Inferior parietal cortex (tissue), 1 donor: ENCODE measurements around the gene C4orf50.
"Not testable (repeated sequence)": the region's sequence is repeated elsewhere in the genome, so short reads cannot be mapped to it uniquely, and the experiment has no call there.

Experiments
- DNase-seq: peaks from one replicate; pipeline ENCODE4 v3.0.0-alpha.2; 2016; ENCODE audit errors: extremely low spot score

The C4orf50 gene

GRCh38 chr4:5969336-5969735 lies 48.9 kb downstream of the C4orf50 start:
- DNase-seq = no peak

DNA sequence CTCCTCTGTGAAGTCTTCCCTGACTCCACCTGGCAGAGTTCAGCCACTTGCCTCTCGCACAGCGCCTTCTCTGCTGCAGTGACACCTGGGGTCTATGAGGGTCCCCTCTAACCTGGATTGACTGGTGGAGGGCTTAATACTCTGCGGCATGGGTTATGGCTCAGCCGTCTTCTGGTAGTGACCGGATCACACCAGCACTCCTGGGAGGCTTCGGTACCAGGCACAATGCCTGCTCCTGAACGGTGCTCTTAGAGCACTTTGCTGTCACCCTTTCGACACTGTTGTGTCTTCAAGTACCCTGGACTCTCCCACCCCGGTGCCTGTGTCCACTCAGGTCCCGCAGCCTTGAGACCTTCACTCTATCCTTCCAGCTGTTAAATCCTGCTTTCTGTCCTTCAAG lies 50.0 kb downstream of the C4orf50 start:
- no peak for DNase-seq

DNA sequence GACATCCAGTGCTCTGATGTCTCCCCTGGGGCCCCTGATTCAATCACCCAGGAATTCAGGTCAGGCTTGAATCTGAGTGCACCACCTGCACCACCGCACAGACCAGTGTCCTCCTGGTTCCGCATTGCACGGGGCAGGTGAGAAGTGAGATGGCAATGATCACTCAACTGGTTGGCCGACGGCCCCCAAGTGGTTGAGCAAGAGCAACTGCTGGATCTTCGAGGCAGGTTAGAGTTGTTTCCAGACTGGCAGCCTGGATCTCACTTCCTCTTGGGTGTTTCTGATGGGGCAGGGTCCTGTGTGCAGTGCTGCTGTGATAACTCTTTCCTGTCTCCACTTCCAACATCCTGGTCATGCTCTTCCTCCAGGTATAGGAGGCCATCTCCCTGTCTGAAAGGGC lies 50.4 kb downstream of the C4orf50 start:
- no peak for DNase-seq

DNA sequence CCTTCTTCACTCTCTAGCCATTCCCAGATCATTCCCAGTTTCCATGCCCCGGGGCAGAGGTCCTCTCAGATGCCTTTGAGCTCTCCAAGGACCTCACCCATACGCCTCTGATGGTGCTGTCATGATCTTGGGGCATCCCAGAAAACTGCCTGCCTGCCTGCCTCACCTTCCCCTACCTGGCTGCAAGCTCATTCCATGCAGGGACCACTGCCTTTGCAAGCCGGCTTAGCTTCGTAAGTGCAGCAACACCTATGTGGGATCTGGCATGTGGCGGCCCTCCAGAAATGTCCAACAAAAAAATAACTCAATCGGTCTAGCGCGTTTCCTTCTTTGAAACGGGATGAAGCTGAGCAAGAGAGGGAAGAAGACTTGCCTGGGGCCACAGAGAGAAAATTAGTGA lies 53.0 kb downstream of the C4orf50 start:
- no peak for DNase-seq

GRCh38 chr4:5964030-5964429 lies 54.2 kb downstream of the C4orf50 start:
- DNase-seq = no peak

GRCh38 chr4:5963611-5964010 lies 54.6 kb downstream of the C4orf50 start:
- no peak for DNase-seq

DNA sequence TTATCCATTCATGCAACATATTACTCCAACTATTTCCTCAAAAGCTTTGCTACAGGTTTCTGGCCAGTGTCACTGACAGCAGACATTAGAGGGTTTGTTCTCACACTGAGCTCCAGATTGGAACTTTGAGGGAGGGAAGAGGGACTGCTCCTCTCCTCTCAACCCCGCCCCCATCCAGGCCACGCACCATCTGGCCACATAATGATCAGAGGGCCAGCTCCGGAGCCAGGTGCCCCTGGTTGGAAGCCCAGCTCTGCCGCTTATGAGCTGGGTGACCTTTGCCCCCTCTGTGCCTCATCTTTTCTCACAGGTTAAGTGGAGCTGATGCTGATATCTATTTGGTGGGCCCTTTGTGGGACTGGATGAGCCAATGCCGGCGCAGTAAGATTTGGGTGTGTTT lies 55.8 kb downstream of the C4orf50 start:
- no peak for DNase-seq

DNA sequence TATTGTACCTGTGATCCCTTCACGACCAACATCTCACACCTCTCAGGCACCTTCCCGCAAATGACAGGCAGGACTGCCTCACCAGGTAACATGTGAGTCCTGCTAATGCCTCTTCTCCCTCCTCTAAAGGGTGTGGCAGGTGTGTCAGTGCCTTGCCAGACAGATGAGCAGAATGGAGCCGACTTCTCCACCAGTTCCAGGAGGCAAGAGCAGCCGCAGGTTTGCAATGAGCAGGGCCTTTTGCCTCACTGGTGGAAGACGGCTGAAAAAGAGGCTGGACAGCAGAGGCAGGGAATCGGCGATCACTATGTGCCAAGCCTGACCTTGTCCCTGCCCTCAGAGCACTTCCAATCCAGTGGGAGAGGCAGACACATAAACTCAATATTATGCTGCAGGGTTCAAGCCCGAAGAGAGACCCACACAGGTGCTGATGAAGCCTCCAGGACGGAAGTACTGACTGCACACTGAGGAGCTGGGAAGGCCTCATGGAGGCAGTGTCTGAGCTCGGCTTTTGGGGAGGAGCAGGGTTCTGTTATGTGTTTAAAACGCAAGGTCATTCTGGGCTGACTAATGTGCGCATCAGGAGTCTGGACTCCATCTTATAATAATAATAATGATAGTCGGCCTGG lies 57.9 kb downstream of the C4orf50 start:
- no peak for DNase-seq

- no peak for DNase-seq
Observed at GRCh38 chr4:5959211-5959982, 58.8 kb downstream of the C4orf50 start.

DNA sequence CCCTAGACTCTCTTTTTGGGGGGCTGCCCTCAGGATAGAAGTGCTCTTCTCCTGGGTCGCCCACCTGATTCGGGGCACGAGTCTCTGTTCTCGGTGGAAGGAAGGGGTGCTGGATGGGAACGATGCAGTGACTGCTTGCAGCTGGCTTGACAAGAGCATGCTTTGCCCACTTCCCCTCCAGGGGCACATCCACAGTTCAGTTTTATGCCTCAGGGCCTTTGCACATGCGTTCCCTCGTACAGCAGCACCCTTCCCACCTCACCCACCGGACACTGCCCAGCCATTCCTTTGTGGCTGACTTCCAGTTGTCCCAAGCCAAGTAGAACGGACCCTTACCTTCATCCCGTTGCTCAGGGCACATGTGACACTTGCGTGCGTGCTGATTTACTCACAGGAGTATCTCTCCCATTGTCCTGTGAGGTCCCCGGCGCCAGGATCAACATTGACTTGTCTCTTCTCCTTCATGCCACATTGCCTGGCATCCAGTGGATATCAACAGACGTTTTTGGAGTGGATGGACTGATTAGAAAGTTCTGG lies 60.0 kb downstream of the C4orf50 start:
- no peak for DNase-seq

DNA sequence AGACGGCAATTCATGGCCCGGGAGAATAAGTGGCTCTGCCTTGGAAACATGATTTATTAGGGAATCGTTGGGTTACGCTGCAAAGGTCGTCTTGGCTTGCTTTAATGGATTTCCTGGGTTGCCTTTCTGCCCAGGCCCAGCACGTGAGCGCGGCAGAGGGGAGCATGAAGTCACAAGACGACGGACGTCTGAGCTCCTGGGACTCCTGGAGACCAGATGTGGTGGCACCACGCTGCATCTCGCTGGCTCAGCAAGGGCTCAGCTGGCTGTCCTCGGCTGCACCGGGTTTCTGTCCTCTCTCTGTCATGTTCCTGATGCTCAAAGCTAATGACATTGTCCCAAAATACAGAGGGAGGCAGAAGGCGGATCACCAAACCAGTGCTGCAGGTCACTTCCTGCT lies 61.2 kb downstream of the C4orf50 start:
- no peak for DNase-seq

DNA sequence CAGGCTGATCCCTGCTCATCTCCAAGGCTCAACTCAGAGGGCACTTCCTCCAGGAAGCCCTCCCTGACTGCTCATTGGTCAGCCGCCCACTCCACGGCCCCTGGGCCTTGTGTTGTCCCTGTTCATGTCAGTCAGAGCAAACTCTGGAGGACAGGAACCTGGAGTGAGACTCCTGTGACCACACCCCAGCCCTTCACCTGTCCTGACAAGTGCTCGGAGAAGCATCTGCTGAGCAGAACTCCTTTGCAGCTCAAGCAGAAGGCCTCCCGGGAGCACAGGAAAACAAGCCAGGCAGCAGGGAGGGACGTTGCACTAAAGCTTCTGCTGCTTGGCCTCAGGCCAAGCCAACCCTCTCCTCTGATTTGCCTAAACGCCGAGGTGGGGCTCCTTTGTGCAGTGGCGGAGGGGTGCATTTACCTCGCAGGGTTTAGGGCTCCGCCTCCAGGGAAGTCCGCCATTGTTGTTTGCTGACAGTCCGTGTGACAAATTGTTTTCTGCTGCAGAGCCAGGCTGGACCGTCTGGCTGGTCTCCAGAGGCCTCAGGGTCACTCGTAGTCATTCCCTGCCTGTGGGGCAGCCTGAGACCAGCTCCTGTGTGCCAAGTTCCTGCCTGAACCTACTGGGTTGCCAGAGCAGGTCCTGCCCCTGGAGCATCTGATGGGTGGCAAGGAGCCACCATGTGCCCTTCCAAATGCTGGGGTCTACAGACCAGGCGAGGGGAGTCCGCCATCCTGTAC lies 61.8 kb downstream of the C4orf50 start:
- DNase-seq = no peak

DNA sequence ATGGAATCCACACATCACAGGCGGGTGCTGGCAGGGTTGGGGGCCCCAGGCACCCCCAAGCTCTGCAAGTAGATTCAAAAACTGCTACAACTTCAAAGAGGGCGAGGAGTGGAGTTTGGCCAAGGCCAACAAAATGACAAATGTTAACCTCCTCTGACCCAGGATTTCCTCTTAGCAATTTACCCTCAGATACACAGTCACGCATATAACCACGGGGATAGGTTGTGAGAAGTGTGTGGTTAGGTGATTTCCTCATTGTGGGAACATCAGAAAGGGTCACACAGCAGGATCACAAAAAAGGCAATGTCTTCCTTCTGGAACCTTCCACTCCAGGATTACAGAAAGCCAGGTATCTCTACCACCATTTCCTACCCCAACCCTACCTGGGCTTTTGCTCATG lies 62.4 kb downstream of the C4orf50 start:
- no peak for DNase-seq

DNA sequence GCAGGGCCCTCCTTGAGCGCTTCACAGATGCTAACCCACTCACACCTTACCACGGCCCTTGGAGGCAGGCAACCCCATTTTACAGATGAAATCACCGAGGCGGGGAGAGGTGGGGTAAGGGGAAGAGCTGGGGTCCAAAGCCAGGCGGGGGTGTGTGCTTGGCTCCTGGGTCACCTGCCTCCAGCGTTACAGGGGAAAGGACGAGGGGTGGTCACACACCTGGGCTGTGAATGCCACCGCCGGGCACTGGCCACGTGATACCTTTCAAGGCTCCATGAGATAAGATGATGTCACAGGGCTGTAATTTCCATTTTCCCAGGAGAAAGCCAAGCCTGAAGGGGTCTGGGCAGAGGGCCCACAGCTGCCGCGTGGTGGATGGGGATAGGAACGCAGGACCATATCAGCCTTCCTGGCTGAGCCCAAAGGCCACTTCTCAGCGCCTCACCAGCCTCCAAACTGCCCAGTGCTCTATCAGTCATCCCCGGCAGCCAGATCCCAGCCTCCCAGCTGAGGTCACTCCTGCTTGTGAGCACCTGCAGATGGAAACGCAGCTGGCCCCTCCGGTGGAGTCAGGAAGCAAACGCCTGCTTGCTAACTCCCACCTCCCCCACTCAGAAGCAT lies 62.9 kb downstream of the C4orf50 start:
- no peak for DNase-seq

DNA sequence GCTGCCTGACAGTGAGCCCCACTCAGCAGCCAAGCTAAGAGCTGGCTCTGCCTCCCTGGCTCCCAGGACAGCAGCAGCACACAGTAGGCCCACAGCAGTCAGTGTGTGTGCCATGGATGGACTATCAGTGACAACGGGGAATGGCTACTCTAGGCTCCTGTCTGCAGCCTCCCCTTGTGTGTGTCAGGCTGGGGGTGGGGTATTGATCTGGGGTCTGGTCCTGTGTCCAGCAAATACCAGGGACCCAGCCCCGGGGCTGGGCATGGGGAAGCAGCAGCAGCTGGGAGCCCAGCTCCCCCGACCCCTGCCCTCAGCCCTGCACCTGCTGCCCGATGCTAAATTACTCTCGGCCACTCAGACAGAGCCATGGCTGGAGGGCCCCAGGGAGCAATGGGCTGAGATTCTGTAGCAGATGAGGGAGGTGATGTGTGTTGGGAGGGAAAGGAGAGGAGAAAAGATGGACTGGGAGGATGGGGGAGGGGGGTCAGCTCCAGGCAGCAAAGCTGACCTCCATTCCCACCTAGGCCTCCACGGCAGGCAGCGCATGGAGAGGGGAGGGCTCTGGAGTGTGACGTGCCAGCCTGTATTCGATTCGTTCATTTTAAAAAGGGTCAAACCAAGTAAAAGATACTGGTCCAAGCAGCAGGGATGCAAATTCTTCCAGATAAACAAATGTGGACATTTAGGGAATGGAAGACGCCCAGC lies 64.0 kb downstream of the C4orf50 start:
- DNase-seq = no peak

- DNase-seq = no peak
Observed at GRCh38 chr4:5952975-5953951, 65.0 kb downstream of the C4orf50 start.

- DNase-seq = no peak
Observed at GRCh38 chr4:5952286-5952974, 65.8 kb downstream of the C4orf50 start.

DNA sequence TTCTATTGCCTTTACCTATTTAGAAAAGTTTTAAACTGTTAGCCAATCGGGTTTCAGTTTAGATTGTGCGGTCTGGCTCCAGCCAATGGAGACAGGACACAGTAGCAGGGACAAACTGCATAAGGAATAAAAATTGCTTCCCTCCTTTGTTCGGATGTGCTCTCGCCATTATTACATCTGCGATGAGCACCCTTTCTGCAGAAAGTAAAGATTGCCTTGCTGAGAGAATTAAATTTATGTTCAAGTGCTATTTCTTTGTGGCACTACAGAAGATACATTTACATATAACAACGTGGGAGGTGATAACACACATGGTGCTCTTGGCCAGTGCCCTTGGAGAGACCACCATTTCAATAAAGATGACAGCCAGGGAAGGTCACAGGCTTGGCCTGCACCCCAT lies 71.6 kb downstream of the C4orf50 start:
- not testable (repeated sequence) for DNase-seq

GRCh38 chr4:5945936-5946335 lies 72.3 kb downstream of the C4orf50 start:
- no peak for DNase-seq

DNA sequence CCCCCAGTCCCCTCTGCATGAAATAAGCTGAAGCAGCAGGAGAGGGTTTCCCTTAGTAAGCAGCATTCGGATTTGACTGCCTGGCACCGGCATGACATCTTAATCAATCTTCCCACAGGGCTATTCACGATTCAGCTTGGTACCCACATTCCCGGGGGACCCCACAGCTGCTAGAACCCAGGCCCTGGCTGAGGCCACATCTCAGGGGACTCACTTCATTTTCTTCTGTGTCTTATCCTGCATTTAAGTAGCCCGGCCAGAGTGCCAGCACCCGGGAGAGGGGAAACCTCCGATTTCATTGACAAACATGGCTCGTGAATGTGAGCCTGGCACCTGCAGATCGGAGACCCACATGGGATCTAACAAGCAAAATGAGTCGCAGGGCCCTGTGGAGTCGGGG lies 73.1 kb downstream of the C4orf50 start:
- no peak for DNase-seq
